Subcutaneous abdominal adipose tissue (tissue), 5 donors: ENCODE data around the gene BMPR1A.
A peak's percentile ranks its signal among the peaks of the same experiment; 100 is the strongest.
"Not testable (repeated sequence)": the region's sequence is repeated elsewhere in the genome, so short reads cannot be mapped to it uniquely, and the experiment has no call there.

Experiments used
- H3K27ac ChIP-seq: one replicate; pipeline ENCODE4 v1.7.0; 2013; ENCODE audit warnings: low read depth, mild to moderate bottlenecking, inconsistent platforms, low read length, moderate library complexity
- H3K27me3 ChIP-seq, 5 donors: one replicate each; pipeline ENCODE4 v1.7.0; 2013; ENCODE audit warnings: low read length in 5 of 5, inconsistent platforms in 1 of 5; ENCODE audit not compliant: control insufficient read depth in 5 of 5, insufficient read depth in 4 of 5
- H3K36me3 ChIP-seq, 5 donors: one replicate each; pipeline ENCODE4 v1.7.0; 2013; ENCODE audit warnings: low read length in 5 of 5; ENCODE audit not compliant: control insufficient read depth in 5 of 5, insufficient read depth in 5 of 5
- H3K4me1 ChIP-seq, 5 donors: one replicate each; pipeline ENCODE4 v1.7.0; 2013; ENCODE audit warnings: low read length in 5 of 5, mild to moderate bottlenecking in 3 of 5, moderate library complexity in 1 of 5; ENCODE audit not compliant: control insufficient read depth in 5 of 5, insufficient read depth in 5 of 5
- H3K4me3 ChIP-seq, 5 donors: one replicate each; pipeline ENCODE4 v1.7.0; 2013; ENCODE audit warnings: low read length in 5 of 5, low read depth in 1 of 5
- H3K9ac ChIP-seq, 5 donors: one replicate each; pipeline ENCODE4 v1.7.0; 2013; ENCODE audit warnings: low read length in 5 of 5, mild to moderate bottlenecking in 4 of 5, moderate library complexity in 3 of 5
- H3K9me3 ChIP-seq, 5 donors: one replicate each; pipeline ENCODE4 v1.7.0; 2013; ENCODE audit warnings: low read length in 5 of 5; ENCODE audit not compliant: control insufficient read depth in 5 of 5
- donor health status: healthy.
- donor health status: healthy.
- donor health status: healthy.
- donor health status: healthy.
- donor health status: healthy.

The BMPR1A gene

DNA sequence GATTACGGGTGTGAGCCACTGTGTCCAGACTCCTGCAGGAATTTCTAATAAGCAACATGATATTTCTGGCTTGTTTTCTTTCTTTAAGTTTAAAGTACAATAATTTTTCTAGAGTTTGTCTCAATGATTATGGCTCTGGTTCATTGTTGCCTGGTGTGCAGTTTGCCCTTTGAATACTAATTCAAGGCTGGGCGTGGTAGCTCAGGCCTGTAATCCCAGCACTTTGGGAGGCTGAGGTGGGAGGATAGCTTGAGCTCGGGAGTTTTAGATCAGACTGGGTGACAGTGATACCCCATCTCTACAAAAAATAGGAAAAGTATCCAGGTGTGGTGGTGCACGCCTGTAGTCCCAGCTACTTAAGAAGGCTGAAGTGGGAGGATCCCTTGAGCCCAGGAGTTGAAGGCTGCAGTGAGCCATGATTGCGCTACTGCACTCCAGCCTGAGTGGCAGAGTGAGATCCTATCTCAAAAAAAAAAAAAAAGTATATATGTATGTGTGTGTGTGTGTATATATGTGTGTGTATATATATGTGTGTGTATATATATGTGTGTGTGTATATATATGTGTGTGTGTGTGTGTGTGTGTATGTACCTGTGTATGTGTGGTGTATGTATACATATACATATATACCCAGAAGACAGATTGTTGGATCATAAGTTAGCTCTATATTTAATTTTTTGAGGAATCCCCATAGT, 220.1 kb downstream of the BMPR1A start:
- Histone ChIP-seq H3K4me3 (no peak overlapping the region), H3K9me3 (no peaks in the 10 kb centered on the region), H3K27ac (no peak overlapping the region), H3K4me1 (peaks cover 12 to 48% (median 37%) of the 10 kb centered on the region in 5 donors), H3K27me3 (no peaks in the 10 kb centered on the region), H3K36me3 (peaks cover 0 to 11% (median 2%) of the 10 kb centered on the region in 5 donors), H3K9ac (no peak overlapping the region)

GRCh38 chr10:86978457-86978856, 222.0 kb downstream of the BMPR1A start:
- H3K27ac ChIP-seq, result peak overlapping the region; percentile 89

DNA sequence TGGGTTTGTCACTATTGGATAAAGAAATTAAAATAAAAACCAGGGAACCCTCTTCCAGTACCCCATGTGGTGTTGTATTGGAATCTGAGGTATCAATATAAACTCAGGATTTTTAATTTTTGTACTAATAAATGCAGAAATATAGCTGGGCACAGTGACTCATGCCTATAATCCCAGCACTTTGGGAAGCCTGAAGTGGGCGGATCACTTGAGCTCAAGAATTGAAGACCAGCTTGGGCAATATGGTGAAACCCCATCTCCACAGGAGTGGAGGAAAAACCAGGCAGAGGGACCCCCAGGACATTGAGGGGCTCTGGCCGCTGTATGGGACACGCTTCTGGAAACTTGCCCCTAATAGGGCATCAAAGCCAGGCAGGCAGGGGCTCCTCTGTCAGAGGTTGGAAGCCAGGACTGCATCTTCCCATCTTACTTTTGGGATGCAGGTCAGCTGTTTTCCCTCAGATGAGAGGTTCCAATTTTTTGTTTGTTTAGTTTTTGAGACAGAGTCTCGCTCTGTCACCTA, 222.9 kb downstream of the BMPR1A start:
- H3K4me1 ChIP-seq, result peaks cover 10 to 45% (median 29%) of the 10 kb centered on the region in 5 donors
- H3K27me3 ChIP-seq, result no peaks in the 10 kb centered on the region
- no peak overlapping the region for H3K4me3 ChIP-seq
- peak overlapping the region in 1 of 5 donors; percentile 14 for H3K9ac ChIP-seq
- no peaks in the 10 kb centered on the region for H3K9me3 ChIP-seq
- H3K27ac ChIP-seq, result peak overlapping the region; percentile 89
- H3K36me3 ChIP-seq, result peaks cover 0 to 8% (median under 1%) of the 10 kb centered on the region in 5 donors

More at GRCh38 chr10:86978457-86978856, 222.0 kb downstream of the BMPR1A start:
- H3K36me3 ChIP-seq, H3K27me3 ChIP-seq, H3K9me3 ChIP-seq, H3K4me3 ChIP-seq, H3K9ac ChIP-seq: not testable (repeated sequence)
- peaks cover 10 to 45% (median 32%) of the 10 kb centered on the region in 5 donors for H3K4me1 ChIP-seq

DNA sequence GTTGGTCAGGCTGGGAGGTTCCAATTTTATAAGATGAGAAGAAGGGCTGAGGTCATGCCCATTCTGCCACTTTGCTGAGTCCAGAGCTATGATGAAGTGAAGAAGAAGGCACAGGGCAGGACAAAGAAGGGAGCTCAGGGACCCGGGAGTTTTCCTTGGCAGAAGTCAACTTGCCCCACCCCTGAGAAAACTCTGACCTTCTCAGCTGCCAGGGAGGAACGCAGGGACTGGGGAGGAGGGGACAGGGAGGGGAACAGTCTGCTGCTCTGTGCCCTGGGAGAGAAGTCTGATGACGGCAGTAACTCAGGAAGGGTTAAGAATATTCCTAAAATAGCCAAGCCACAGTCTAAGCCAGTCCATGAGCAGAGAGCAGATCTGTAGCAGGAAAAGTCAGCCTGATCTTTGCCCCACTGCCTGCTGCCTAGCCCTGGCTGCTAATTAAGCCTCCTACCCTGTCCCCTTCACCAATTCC, 223.6 kb downstream of the BMPR1A start:
- Histone ChIP-seq H3K9me3 (no peaks in the 10 kb centered on the region), H3K9ac (peak overlapping the region in 4 of 5 donors; percentile 5 to 68 (median 53)), H3K27ac (peak overlapping the region; percentile 89), H3K4me3 (peak overlapping the region in 4 of 5 donors; percentile 9 to 52 (median 26)), H3K36me3 (peaks cover 0 to 10% (median 0%) of the 10 kb centered on the region in 5 donors), H3K4me1 (peaks cover 10 to 45% (median 28%) of the 10 kb centered on the region in 5 donors), H3K27me3 (no peaks in the 10 kb centered on the region)

GRCh38 chr10:86981020-86981419, 224.6 kb downstream of the BMPR1A start:
- H3K27me3 ChIP-seq, H3K9me3 ChIP-seq: not testable (repeated sequence)
- peak overlapping the region; percentile 89 for H3K27ac ChIP-seq
- peaks cover 0 to 12% (median 0%) of the 10 kb centered on the region in 5 donors for H3K36me3 ChIP-seq
- H3K4me3 ChIP-seq, result peak overlapping the region in 1 of 5 donors; percentile 38
- H3K4me1 ChIP-seq, result peaks cover 10 to 45% (median 28%) of the 10 kb centered on the region in 5 donors
- H3K9ac ChIP-seq, result peak overlapping the region in 1 of 5 donors; percentile 66

GRCh38 chr10:86981716-86982115, 225.3 kb downstream of the BMPR1A start:
- Histone ChIP-seq H3K4me3 (no peak overlapping the region), H3K36me3 (peaks cover 0 to 18% (median 4%) of the 10 kb centered on the region in 5 donors), H3K9ac (no peak overlapping the region), H3K27me3 (no peaks in the 10 kb centered on the region), H3K4me1 (peaks cover 10 to 45% (median 28%) of the 10 kb centered on the region in 5 donors), H3K9me3 (no peaks in the 10 kb centered on the region), H3K27ac (peak overlapping the region; percentile 89)
